ENCODE results near the gene BRD7.

BRD7 gene

GRCh38 chr16:50318796-50319578 is 49.8 kb downstream of the BRD7 start:
- Histone ChIP-seq H3K27ac (ENCODE audit: low read depth, low read length, severe bottlenecking) (no peak overlapping the region), H3K4me1 (ENCODE audit: control insufficient read depth, insufficient read depth, low read length, poor library complexity, severe bottlenecking) (peaks cover 30% of the 10 kb centered on the region), H3K4me3 (ENCODE audit: extremely low read depth, insufficient read depth, low read length, poor library complexity, severe bottlenecking) (no peak overlapping the region), H3K9me3 (ENCODE audit: control insufficient read depth, low read length) (no peaks in the 10 kb centered on the region), H3K36me3 (ENCODE audit: control insufficient read depth, insufficient read depth, low read length) (peaks cover 93% of the 10 kb centered on the region)
- WGBS, 2 experiments (ENCODE audit: insufficient coverage in 2 of 2) = 91 to 96% methylated on average over 5 of the region's 9 CpGs

GRCh38 chr16:50316848-50317630 is 51.7 kb downstream of the BRD7 start:
- H3K27ac ChIP-seq (ENCODE audit: low read depth, low read length, severe bottlenecking) = no peak overlapping the region
- peaks cover 36% of the 10 kb centered on the region for H3K4me1 ChIP-seq (ENCODE audit: control insufficient read depth, insufficient read depth, low read length, poor library complexity, severe bottlenecking)
- no peak overlapping the region for H3K4me3 ChIP-seq (ENCODE audit: extremely low read depth, insufficient read depth, low read length, poor library complexity, severe bottlenecking)
- H3K36me3 ChIP-seq (ENCODE audit: control insufficient read depth, insufficient read depth, low read length) = peaks cover 88% of the 10 kb centered on the region
- 94 to 97% methylated on average over 6 to 8 of the region's 10 CpGs for WGBS, 2 experiments (ENCODE audit: insufficient coverage in 2 of 2)
- H3K9me3 ChIP-seq (ENCODE audit: control insufficient read depth, low read length) = no peaks in the 10 kb centered on the region

DNA sequence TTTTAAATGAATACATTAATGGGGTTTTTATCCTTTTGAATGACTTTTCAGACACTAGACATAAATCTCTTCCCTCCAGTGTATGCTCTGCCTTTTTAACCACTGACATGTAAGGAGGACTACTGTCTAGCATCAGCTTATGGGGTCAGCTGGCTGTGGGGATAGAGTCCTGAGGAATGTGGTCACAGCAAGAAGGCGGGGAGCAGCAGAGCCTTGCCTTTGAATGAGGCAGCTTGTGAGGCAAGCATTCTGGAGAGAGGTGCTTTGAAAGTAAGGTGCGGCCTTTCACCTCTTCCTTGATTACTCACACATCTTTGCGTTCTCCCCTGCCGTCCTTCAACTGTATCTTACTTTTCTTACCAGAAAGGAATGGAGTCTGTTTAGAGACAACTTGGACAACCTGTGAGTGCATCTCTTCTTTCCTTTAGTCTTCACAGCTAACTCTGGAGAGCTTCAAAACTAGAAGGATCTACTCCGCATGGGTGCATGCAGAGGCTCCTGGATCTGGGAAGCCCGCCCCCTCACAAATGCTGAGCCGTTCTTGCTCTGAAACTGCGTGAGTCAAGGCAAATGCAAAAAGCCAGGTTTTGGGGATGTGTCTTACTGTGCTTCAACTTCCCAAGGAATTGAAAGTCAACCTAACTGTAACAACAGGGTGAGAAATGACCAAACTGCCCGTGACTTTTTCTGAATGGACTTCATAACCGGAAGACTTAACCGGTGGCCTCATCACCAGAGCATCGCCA is 52.5 kb downstream of the BRD7 start:
- Histone ChIP-seq H3K27ac (ENCODE audit: low read depth, low read length, severe bottlenecking) (peak overlapping the region; percentile 84), H3K36me3 (ENCODE audit: control insufficient read depth, insufficient read depth, low read length) (peaks cover 80% of the 10 kb centered on the region), H3K4me3 (ENCODE audit: extremely low read depth, insufficient read depth, low read length, poor library complexity, severe bottlenecking) (no peak overlapping the region), H3K4me1 (ENCODE audit: control insufficient read depth, insufficient read depth, low read length, poor library complexity, severe bottlenecking) (peaks cover 36% of the 10 kb centered on the region), H3K9me3 (ENCODE audit: control insufficient read depth, low read length) (no peaks in the 10 kb centered on the region)
- WGBS, 2 experiments (ENCODE audit: insufficient coverage in 2 of 2) = 85 to 86% methylated on average over 9 to 12 of the region's 12 CpGs

- H3K27ac ChIP-seq (ENCODE audit: low read depth, low read length, severe bottlenecking) = peak overlapping the region; percentile 84
- 92 to 95% methylated on average over 14 to 15 of the region's 15 CpGs for WGBS, 2 experiments (ENCODE audit: insufficient coverage in 2 of 2)
- H3K9me3 ChIP-seq (ENCODE audit: control insufficient read depth, low read length) = no peaks in the 10 kb centered on the region
- H3K4me3 ChIP-seq (ENCODE audit: extremely low read depth, insufficient read depth, low read length, poor library complexity, severe bottlenecking) = no peak overlapping the region
- peaks cover 36% of the 10 kb centered on the region for H3K4me1 ChIP-seq (ENCODE audit: control insufficient read depth, insufficient read depth, low read length, poor library complexity, severe bottlenecking)
- H3K36me3 ChIP-seq (ENCODE audit: control insufficient read depth, insufficient read depth, low read length) = peaks cover 72% of the 10 kb centered on the region
Observed at GRCh38 chr16:50315346-50315997, 53.3 kb downstream of the BRD7 start.

GRCh38 chr16:50314665-50315064 is 54.1 kb downstream of the BRD7 start:
- whole genome bisulfite sequencing, 2 experiments (ENCODE audit: insufficient coverage in 2 of 2) = 94 to 97% methylated on average over 5 to 6 of the region's 8 CpGs
- H3K36me3 ChIP-seq (ENCODE audit: control insufficient read depth, insufficient read depth, low read length) = peaks cover 64% of the 10 kb centered on the region
- H3K27ac ChIP-seq (ENCODE audit: low read depth, low read length, severe bottlenecking) = peak overlapping the region; percentile 84

DNA sequence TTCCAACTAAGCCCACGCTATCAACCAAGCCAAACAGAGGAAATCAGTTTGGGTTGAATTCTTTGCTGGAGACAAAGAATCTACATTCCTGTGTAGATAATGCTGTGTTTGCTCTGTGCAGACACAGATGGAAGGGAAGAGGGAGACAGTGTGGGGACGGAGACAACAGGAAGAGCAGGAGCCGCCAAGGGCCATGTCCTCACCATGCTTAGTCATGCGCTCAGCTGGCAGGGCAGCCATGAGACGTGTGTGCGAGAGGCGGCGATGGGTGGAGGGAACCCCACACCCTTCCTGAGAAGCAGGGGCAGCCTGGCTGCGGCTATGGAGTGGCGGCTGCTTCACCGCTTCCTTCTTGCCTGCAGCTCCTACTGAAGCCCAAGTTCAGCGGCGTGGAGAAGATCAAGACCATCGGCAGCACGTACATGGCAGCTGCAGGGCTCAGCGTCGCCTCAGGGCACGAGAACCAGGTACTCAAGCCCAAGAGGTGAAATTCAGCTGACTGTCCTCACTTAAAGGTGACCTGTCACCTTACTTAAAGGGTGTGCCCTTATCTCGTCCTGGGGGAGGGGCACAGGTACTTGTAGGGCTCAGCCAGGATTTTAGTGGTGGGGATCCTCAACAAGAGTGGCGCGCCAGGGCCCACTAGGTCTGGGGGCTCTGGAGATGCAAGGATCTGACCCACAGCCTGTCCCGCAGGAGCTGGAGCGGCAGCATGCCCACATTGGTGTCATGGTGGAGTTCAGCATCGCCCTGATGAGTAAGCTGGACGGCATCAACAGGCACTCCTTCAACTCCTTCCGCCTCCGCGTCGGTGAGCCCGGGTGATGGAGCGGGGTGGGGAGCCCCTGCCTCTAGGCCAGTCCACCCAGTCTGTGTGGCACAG is 55.0 kb downstream of the BRD7 start:
- WGBS, 2 experiments (ENCODE audit: insufficient coverage in 2 of 2) = 95% methylated on average over 27 to 30 of the region's 31 CpGs
- H3K4me3 ChIP-seq (ENCODE audit: extremely low read depth, insufficient read depth, low read length, poor library complexity, severe bottlenecking) = no peak overlapping the region

More at GRCh38 chr16:50314665-50315064, 54.1 kb downstream of the BRD7 start:
- no peaks in the 10 kb centered on the region for H3K9me3 ChIP-seq (ENCODE audit: control insufficient read depth, low read length)
- H3K4me1 ChIP-seq (ENCODE audit: control insufficient read depth, insufficient read depth, low read length, poor library complexity, severe bottlenecking) = peaks cover 36% of the 10 kb centered on the region
- no peak overlapping the region for H3K4me3 ChIP-seq (ENCODE audit: extremely low read depth, insufficient read depth, low read length, poor library complexity, severe bottlenecking)

DNA sequence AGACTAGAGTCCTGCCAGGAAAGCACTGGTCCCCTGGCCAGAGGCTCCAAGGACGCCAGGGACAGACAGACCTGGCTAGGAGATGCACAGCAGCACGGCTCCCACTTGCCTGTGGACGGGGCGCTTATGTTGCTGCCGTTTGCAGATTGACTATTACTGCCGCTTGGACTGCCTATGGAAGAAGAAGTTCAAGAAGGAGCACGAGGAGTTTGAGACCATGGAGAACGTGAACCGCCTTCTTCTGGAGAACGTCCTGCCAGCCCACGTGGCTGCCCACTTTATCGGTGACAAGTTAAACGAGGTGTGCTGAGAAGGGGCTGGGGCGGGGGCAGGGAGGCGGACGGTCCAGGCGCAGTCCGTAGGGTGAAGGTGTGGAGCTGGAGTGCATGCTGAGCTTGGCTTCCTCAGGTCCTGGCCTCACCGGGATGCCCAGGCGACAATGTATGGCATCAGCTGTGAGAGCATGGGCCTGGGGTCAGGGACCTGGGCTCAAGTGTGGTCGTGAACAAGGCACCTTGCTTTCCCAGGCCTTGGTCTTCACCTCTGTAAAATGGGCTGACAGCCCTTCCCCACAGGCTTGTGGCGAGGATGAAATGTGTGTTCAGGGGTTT is 56.8 kb downstream of the BRD7 start:
- Histone ChIP-seq H3K9me3 (ENCODE audit: control insufficient read depth, low read length) (no peaks in the 10 kb centered on the region), H3K4me1 (ENCODE audit: control insufficient read depth, insufficient read depth, low read length, poor library complexity, severe bottlenecking) (peaks cover 36% of the 10 kb centered on the region), H3K36me3 (ENCODE audit: control insufficient read depth, insufficient read depth, low read length) (peaks cover 49% of the 10 kb centered on the region), H3K4me3 (ENCODE audit: extremely low read depth, insufficient read depth, low read length, poor library complexity, severe bottlenecking) (no peak overlapping the region), H3K27ac (ENCODE audit: low read depth, low read length, severe bottlenecking) (no peak overlapping the region)
- WGBS, 2 experiments (ENCODE audit: insufficient coverage in 2 of 2) = 94 to 97% methylated on average over 20 to 21 of the region's 22 CpGs

More for the DNA sequence above, 55.0 kb downstream of the BRD7 start:
- H3K36me3 ChIP-seq (ENCODE audit: control insufficient read depth, insufficient read depth, low read length) = peaks cover 62% of the 10 kb centered on the region
- H3K27ac ChIP-seq (ENCODE audit: low read depth, low read length, severe bottlenecking) = peak overlapping the region; percentile 84
- H3K4me1 ChIP-seq (ENCODE audit: control insufficient read depth, insufficient read depth, low read length, poor library complexity, severe bottlenecking) = peaks cover 36% of the 10 kb centered on the region
- H3K9me3 ChIP-seq (ENCODE audit: control insufficient read depth, low read length) = no peaks in the 10 kb centered on the region

GRCh38 chr16:50311134-50311528 is 57.7 kb downstream of the BRD7 start:
- 80 to 91% methylated on average over 3 of the region's 4 CpGs for WGBS, 2 experiments (ENCODE audit: insufficient coverage in 2 of 2)
- Histone ChIP-seq H3K27ac (ENCODE audit: low read depth, low read length, severe bottlenecking) (no peak overlapping the region), H3K9me3 (ENCODE audit: control insufficient read depth, low read length) (no peaks in the 10 kb centered on the region), H3K4me3 (ENCODE audit: extremely low read depth, insufficient read depth, low read length, poor library complexity, severe bottlenecking) (no peak overlapping the region), H3K4me1 (ENCODE audit: control insufficient read depth, insufficient read depth, low read length, poor library complexity, severe bottlenecking) (peaks cover 28% of the 10 kb centered on the region), H3K36me3 (ENCODE audit: control insufficient read depth, insufficient read depth, low read length) (peaks cover 40% of the 10 kb centered on the region)

DNA sequence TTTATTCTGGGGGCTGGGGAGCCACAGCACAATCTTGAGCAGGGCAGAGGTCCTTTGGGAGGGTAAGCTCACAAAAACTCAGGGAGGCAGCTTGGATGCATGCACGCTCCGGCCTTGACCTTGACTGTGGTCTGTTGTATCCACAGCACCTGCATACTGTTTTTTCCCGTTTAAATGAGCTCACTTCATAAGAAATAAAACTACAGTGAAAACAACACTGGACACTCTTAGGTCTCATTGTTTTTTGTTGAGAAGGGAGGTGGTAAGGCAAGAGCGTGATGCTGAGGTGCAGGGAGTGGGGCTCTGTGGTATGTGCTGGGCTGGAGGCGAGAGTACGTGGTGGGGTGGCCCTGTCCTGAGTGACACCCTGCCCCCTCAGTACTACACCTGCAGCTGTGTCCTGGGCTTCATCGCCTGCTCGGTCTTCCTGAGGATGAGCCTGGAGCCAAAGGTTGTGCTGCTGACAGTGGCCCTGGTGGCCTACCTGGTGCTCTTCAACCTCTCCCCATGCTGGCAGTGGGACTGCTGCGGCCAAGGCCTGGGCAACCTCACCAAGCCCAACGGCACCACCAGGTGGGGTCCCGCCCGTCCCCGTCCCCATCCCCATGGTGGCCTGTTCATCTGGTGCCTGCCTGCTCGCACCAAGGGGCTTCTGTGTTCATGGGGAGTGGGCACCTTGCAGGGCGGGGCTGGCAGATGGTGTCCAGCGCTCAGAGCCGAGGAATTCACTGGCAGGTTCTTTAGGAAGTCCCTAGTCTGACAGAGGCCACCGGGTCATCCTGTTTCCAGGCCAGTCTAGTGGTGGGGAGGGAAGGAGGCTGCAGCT is 58.3 kb downstream of the BRD7 start:
- Histone ChIP-seq H3K4me3 (ENCODE audit: extremely low read depth, insufficient read depth, low read length, poor library complexity, severe bottlenecking) (no peak overlapping the region), H3K36me3 (ENCODE audit: control insufficient read depth, insufficient read depth, low read length) (peaks cover 34% of the 10 kb centered on the region), H3K4me1 (ENCODE audit: control insufficient read depth, insufficient read depth, low read length, poor library complexity, severe bottlenecking) (peaks cover 24% of the 10 kb centered on the region), H3K9me3 (ENCODE audit: control insufficient read depth, low read length) (no peaks in the 10 kb centered on the region), H3K27ac (ENCODE audit: low read depth, low read length, severe bottlenecking) (no peak overlapping the region)
- WGBS, 2 experiments (ENCODE audit: insufficient coverage in 2 of 2) = 89 to 90% methylated on average over 10 to 16 of the region's 18 CpGs

Data from mesodermal cell (in vitro differentiated cells).